K562 (cell line): ENCODE results near the gene ANO7. TPM values are rescaled to one million over a fixed set of nuclear protein-coding genes. Genes with fewer than 3 reads are reported as not detected.

Experiments used
- CCNT2 ChIP-seq: IDR thresholded peaks from 2 replicates; pipeline ENCODE4 v1.6.1; 2011; ENCODE audit warnings: borderline replicate concordance, low read depth, mild to moderate bottlenecking, moderate library complexity, mixed read lengths, low read length; ENCODE audit not compliant: insufficient read length; ENCODE audit errors: extremely low read depth
- HNRNPLL ChIP-seq: fragments of 200-400 bp; formaldehyde crosslinking; IDR thresholded peaks from 2 replicates; pipeline ENCODE4 v1.6.1; 2017; ENCODE audit warnings: low read length, low read depth, mild to moderate bottlenecking; ENCODE audit not compliant: poor library complexity, severe bottlenecking
- PCBP1 ChIP-seq: fragments of 200-400 bp; formaldehyde crosslinking; IDR thresholded peaks from 2 replicates; pipeline ENCODE4 v1.6.1; 2018; ENCODE audit warnings: mild to moderate bottlenecking, low read depth, low read length; ENCODE audit not compliant: poor library complexity, severe bottlenecking
- RAD51 ChIP-seq: fragments of 450-650 bp; IDR thresholded peaks from 2 replicates; pipeline ENCODE4 v1.7.1; 2016; ENCODE audit warnings: low read depth, mild to moderate bottlenecking, borderline replicate concordance
- UBTF ChIP-seq, 2 experiments: IDR thresholded peaks; 2 replicates each; pipeline ENCODE4 v1.6.1; 2012; ENCODE audit warnings: improper control_type of control experiment in 2 of 2, low read depth in 2 of 2, low read length in 2 of 2, borderline replicate concordance in 1 of 2
- ZNF764 ChIP-seq: fragments of 250-450 bp; sonication (Bioruptor Pico); IDR thresholded peaks from 2 replicates; pipeline ENCODE4 v1.4.0; 2020; ENCODE audit warnings: low read depth, mild to moderate bottlenecking, moderate library complexity
- polyA plus RNA-seq, 8 experiments: library from polyadenylated mRNA; depleted of rRNA in 4 of 8; stranded (reverse) in 5 of 8; unstranded in 3 of 8; fragments of >200 nt; fragmentation: Nextera tagmentation in 2 of 8; fragmentation: Illumina TruSeq in 1 of 8; extraction: Ambion mirVana in 2 of 8; extraction: Trizol in 1 of 8; gene quantifications; 2 replicates each; pipeline versions ENCODE4 v1.2.1 to v1.2.3, GENCODE V29; 2011 to 2014; ENCODE audit warnings: inconsistent platforms in 1 of 8, missing spikeins in 1 of 8
- total RNA-seq, 7 experiments: library from RNA; depleted of rRNA in 6 of 7; stranded (reverse); fragments of >200 nt in 6 of 7; fragmentation: Illumina TruSeq in 2 of 7; extraction: Trizol in 2 of 7; gene quantifications; 2 replicates each; pipeline versions ENCODE4 v1.2.1 to v1.2.3, GENCODE V29; 2011 to 2021; ENCODE audit warnings: low replicate concordance in 1 of 7
- TF ChIP-seq, protein P1 (sequence below): fragments of 450-650 bp; IDR thresholded peaks from 2 replicates; pipeline ENCODE4 v1.6.1; 2016; ENCODE audit warnings: mild to moderate bottlenecking, moderate library complexity
- TF ChIP-seq, protein P2 (sequence below): fragments of 200-800 bp; sonication (Bioruptor generic); IDR thresholded peaks from 2 replicates; pipeline ENCODE4 v1.6.1; 2017; ENCODE audit warnings: missing genetic modification characterization, missing compliant biosample characterization

ANO7 gene
- total and polyA plus RNA-seq, 9 of the 15 experiments (the other 6 are each of a cell fraction or from before 2014, with no cell fraction given), result 0.28 to 5.1 (median 1.1) TPM

GRCh38 chr2:241149675-241149924, 38.9 kb upstream of the ANO7 start (continued):
- TF ChIP-seq, protein P1, sequence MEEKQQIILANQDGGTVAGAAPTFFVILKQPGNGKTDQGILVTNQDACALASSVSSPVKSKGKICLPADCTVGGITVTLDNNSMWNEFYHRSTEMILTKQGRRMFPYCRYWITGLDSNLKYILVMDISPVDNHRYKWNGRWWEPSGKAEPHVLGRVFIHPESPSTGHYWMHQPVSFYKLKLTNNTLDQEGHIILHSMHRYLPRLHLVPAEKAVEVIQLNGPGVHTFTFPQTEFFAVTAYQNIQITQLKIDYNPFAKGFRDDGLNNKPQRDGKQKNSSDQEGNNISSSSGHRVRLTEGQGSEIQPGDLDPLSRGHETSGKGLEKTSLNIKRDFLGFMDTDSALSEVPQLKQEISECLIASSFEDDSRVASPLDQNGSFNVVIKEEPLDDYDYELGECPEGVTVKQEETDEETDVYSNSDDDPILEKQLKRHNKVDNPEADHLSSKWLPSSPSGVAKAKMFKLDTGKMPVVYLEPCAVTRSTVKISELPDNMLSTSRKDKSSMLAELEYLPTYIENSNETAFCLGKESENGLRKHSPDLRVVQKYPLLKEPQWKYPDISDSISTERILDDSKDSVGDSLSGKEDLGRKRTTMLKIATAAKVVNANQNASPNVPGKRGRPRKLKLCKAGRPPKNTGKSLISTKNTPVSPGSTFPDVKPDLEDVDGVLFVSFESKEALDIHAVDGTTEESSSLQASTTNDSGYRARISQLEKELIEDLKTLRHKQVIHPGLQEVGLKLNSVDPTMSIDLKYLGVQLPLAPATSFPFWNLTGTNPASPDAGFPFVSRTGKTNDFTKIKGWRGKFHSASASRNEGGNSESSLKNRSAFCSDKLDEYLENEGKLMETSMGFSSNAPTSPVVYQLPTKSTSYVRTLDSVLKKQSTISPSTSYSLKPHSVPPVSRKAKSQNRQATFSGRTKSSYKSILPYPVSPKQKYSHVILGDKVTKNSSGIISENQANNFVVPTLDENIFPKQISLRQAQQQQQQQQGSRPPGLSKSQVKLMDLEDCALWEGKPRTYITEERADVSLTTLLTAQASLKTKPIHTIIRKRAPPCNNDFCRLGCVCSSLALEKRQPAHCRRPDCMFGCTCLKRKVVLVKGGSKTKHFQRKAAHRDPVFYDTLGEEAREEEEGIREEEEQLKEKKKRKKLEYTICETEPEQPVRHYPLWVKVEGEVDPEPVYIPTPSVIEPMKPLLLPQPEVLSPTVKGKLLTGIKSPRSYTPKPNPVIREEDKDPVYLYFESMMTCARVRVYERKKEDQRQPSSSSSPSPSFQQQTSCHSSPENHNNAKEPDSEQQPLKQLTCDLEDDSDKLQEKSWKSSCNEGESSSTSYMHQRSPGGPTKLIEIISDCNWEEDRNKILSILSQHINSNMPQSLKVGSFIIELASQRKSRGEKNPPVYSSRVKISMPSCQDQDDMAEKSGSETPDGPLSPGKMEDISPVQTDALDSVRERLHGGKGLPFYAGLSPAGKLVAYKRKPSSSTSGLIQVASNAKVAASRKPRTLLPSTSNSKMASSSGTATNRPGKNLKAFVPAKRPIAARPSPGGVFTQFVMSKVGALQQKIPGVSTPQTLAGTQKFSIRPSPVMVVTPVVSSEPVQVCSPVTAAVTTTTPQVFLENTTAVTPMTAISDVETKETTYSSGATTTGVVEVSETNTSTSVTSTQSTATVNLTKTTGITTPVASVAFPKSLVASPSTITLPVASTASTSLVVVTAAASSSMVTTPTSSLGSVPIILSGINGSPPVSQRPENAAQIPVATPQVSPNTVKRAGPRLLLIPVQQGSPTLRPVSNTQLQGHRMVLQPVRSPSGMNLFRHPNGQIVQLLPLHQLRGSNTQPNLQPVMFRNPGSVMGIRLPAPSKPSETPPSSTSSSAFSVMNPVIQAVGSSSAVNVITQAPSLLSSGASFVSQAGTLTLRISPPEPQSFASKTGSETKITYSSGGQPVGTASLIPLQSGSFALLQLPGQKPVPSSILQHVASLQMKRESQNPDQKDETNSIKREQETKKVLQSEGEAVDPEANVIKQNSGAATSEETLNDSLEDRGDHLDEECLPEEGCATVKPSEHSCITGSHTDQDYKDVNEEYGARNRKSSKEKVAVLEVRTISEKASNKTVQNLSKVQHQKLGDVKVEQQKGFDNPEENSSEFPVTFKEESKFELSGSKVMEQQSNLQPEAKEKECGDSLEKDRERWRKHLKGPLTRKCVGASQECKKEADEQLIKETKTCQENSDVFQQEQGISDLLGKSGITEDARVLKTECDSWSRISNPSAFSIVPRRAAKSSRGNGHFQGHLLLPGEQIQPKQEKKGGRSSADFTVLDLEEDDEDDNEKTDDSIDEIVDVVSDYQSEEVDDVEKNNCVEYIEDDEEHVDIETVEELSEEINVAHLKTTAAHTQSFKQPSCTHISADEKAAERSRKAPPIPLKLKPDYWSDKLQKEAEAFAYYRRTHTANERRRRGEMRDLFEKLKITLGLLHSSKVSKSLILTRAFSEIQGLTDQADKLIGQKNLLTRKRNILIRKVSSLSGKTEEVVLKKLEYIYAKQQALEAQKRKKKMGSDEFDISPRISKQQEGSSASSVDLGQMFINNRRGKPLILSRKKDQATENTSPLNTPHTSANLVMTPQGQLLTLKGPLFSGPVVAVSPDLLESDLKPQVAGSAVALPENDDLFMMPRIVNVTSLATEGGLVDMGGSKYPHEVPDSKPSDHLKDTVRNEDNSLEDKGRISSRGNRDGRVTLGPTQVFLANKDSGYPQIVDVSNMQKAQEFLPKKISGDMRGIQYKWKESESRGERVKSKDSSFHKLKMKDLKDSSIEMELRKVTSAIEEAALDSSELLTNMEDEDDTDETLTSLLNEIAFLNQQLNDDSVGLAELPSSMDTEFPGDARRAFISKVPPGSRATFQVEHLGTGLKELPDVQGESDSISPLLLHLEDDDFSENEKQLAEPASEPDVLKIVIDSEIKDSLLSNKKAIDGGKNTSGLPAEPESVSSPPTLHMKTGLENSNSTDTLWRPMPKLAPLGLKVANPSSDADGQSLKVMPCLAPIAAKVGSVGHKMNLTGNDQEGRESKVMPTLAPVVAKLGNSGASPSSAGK, result 0 out of 2 replicates have a peak, but pooled peaks have one; percentile 10
- TF ChIP-seq HNRNPLL (peak; percentile 19), ZNF764 (CRISPR knock-in tag) (no peak), RAD51 (no peak), PCBP1 (no peak), UBTF (IDR thresholded peaks at IDR 0.05; ENCODE audit: borderline replicate concordance in 1 of 2, low read depth in 2 of 2, low read length in 2 of 2) (0 out of 4 replicates have a peak, but pooled peaks of 1 of the 2 experiments have one; percentile 14), CCNT2 (peak; percentile 24)
- TF ChIP-seq, protein P2, sequence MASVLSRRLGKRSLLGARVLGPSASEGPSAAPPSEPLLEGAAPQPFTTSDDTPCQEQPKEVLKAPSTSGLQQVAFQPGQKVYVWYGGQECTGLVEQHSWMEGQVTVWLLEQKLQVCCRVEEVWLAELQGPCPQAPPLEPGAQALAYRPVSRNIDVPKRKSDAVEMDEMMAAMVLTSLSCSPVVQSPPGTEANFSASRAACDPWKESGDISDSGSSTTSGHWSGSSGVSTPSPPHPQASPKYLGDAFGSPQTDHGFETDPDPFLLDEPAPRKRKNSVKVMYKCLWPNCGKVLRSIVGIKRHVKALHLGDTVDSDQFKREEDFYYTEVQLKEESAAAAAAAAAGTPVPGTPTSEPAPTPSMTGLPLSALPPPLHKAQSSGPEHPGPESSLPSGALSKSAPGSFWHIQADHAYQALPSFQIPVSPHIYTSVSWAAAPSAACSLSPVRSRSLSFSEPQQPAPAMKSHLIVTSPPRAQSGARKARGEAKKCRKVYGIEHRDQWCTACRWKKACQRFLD (CRISPR knock-in tag), result 0 out of 2 replicates have a peak, but pooled peaks have one; percentile 6
